OCI-LY1 (cell line): ENCODE results near the gene ADGRG1.

Experiments
- CTCF ChIP-seq: fragments of 200-600 bp; sonication (generic), shearing (Covaris generic); IDR thresholded peaks from 2 replicates; pipeline ENCODE4 v1.5.1; 2017; ENCODE audit warnings: mild to moderate bottlenecking, antibody characterized with exemption, low read length, moderate library complexity, mixed read lengths
- EZH2 ChIP-seq: fragments of 200-600 bp; sonication (generic), shearing (Covaris generic); IDR thresholded peaks from 2 replicates; pipeline ENCODE4 v1.8.0; 2017; ENCODE audit warnings: borderline replicate concordance, mixed run types, mild to moderate bottlenecking, antibody characterized with exemption, low read length, moderate library complexity, mixed read lengths

GRCh38 chr16:57628783-57629293 lies 408 bp downstream of the ADGRG1 start:
- TF ChIP-seq CTCF: no peak
- no peak for TF ChIP-seq EZH2
